Bronchial epithelial cell (primary cell): Measurements from ENCODE around the gene PEPD. TPM values are rescaled to one million over a fixed set of nuclear protein-coding genes. Genes with fewer than 3 reads are reported as not detected.

Experiments used
- DNase-seq: peaks from one replicate; pipeline ENCODE4 v3.0.0-alpha.2; 2010; ENCODE audit warnings: low read depth
- FAIRE-seq: peaks from 2 replicates; lab custom pipeline; 2011; peaks lifted over from hg19 to GRCh38; lab: Jason Lieb, UNC
- H3K27me3 ChIP-seq: 2 replicates; pipeline ENCODE4 v1.5.1; 2011; ENCODE audit warnings: low read length; ENCODE audit not compliant: control insufficient read depth, insufficient read depth
- H3K36me3 ChIP-seq: 2 replicates; pipeline ENCODE4 v1.5.1; 2011; ENCODE audit warnings: low read length; ENCODE audit not compliant: control insufficient read depth, insufficient read depth
- H3K4me3 ChIP-seq: 2 replicates; pipeline ENCODE4 v1.5.1; 2011; ENCODE audit warnings: mild to moderate bottlenecking, low read depth, low read length, control low read depth
- CTCF ChIP-seq: IDR thresholded peaks from 2 replicates; pipeline ENCODE4 v1.5.1; 2011; ENCODE audit warnings: mild to moderate bottlenecking, moderate library complexity, low read length, control low read depth, inconsistent platforms; ENCODE audit not compliant: insufficient read depth, severe bottlenecking
- total RNA-seq: library from RNA; depleted of rRNA; stranded (reverse); fragments of >200 nt; gene quantifications from 2 replicates; pipeline ENCODE4 v1.2.1, GENCODE V29; 2014

PEPD gene
- total RNA-seq, 1 donor from 2014 or later: 35.8 TPM

- no peak overlapping the region for H3K4me3 ChIP-seq
- no peaks in the 10 kb centered on the region for H3K36me3 ChIP-seq
- no peaks in the 10 kb centered on the region for H3K27me3 ChIP-seq
- DNase-seq (no peak), FAIRE-seq (no peak)
- no peak for TF ChIP-seq CTCF
Observed at GRCh38 chr19:33447336-33448158, 74.0 kb downstream of the PEPD start.

- FAIRE-seq (no peak), DNase-seq (no peak)
- Histone ChIP-seq H3K36me3 (no peaks in the 10 kb centered on the region), H3K4me3 (no peak overlapping the region), H3K27me3 (no peaks in the 10 kb centered on the region)
- no peak for TF ChIP-seq CTCF
Observed at GRCh38 chr19:33446330-33447293, 75.0 kb downstream of the PEPD start.

- no peak for TF ChIP-seq CTCF
- no peak for FAIRE-seq
- DNase-seq: no peak
Observed at GRCh38 chr19:33445442-33446329, 75.9 kb downstream of the PEPD start.

GRCh38 chr19:33444562-33445441 lies 76.8 kb downstream of the PEPD start:
- Histone ChIP-seq H3K36me3 (no peaks in the 10 kb centered on the region), H3K4me3 (no peak overlapping the region), H3K27me3 (no peaks in the 10 kb centered on the region)
- DNase-seq (no peak), FAIRE-seq (peak; percentile 93)
- no peak for TF ChIP-seq CTCF

More at GRCh38 chr19:33445442-33446329, 75.9 kb downstream of the PEPD start:
- no peaks in the 10 kb centered on the region for H3K27me3 ChIP-seq
- H3K4me3 ChIP-seq: no peak overlapping the region
- H3K36me3 ChIP-seq: no peaks in the 10 kb centered on the region
